ENCODE results near the gene CPT1C.
"Not testable (repeated sequence)": the region's sequence is repeated elsewhere in the genome, so short reads cannot be mapped to it uniquely, and the experiment has no call there.

CPT1C gene

GRCh38 chr19:49704888-49705642, 14.1 kb downstream of the CPT1C start:
- no peak for DNase-seq (ENCODE audit: low read depth in 4 of 4, low spot score in 1 of 4)

DNA sequence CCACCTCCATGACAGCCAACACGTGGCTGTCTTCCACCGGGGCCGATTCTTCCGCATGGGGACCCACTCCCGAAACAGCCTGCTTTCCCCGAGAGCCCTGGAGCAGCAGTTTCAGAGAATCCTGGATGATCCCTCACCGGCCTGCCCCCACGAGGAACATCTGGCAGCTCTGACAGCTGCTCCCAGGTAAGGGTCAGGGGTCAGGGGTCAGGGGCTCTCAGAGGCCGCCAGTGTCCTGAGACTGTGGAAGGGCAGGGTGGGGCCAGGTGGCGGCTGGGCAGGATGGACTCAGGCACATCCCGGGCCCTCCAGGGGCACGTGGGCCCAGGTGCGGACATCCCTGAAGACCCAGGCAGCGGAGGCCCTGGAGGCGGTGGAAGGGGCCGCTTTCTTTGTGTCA, 15.0 kb downstream of the CPT1C start:
- no peak for DNase-seq (ENCODE audit: low read depth in 4 of 4, low spot score in 1 of 4)

GRCh38 chr19:49710372-49710951, 19.5 kb downstream of the CPT1C start:
- no peak for DNase-seq (ENCODE audit: low read depth in 4 of 4, low spot score in 1 of 4)

- DNase-seq (ENCODE audit: low read depth in 4 of 4, low spot score in 1 of 4) = no peak
These were observed 21.5 kb downstream of the CPT1C start for GRCh38 chr19:49712397-49712859.

GRCh38 chr19:49713236-49713845, 22.4 kb downstream of the CPT1C start:
- no peak for DNase-seq (ENCODE audit: low read depth in 4 of 4, low spot score in 1 of 4)

DNA sequence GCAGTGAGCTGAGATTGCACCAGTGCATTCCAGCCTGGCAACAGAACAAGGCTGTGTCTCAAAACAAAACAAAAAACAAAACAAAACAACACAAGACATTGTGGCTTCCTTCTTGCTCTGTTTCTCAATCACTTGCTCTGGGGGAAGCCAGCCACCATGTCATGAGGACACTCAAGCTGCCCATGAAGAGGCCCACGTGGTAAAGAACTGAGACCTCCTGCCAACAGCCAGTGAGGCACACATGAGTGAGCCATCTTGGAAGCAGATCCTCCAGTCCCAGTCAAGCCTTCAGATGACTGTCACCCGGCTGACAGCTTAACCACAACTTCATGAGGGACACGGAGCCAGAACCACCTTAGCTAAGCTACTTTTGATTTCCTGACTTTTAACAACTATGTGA, 25.2 kb downstream of the CPT1C start:
- no peak for DNase-seq (ENCODE audit: low read depth in 4 of 4, low spot score in 1 of 4)

DNA sequence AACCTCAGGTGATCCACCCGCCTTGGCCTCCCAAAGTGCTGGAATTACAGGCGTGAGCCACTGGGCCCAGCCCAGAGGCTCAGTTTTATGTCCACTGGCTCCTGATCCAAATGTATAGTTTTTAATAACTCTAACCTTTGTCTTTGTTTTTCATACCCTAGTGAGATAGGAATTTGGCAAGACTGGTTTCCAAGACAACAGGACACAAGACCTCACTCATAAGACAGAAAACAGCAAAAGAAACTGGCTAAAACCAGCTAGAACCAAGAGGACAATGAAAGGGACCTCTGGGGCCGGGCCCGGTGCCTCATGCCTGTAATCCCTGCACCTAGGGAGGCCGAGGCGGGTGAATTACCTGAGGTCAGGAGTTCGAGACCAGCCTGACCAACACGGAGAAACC, 27.6 kb downstream of the CPT1C start:
- no peak for DNase-seq (ENCODE audit: low read depth in 4 of 4, low spot score in 1 of 4)

GRCh38 chr19:49718991-49719390, 28.1 kb downstream of the CPT1C start:
- DNase-seq (ENCODE audit: low read depth in 4 of 4, low spot score in 1 of 4) = no peak

- DNase-seq (ENCODE audit: low read depth in 4 of 4, low spot score in 1 of 4) = not testable (repeated sequence)
These were observed 28.5 kb downstream of the CPT1C start for GRCh38 chr19:49719420-49719819.

- DNase-seq (ENCODE audit: low read depth in 4 of 4, low spot score in 1 of 4) = no peak
These were observed 36.5 kb downstream of the CPT1C start for GRCh38 chr19:49727217-49728030.

- no peak for DNase-seq (ENCODE audit: low read depth in 4 of 4, low spot score in 1 of 4)
These were observed 39.2 kb downstream of the CPT1C start for GRCh38 chr19:49730166-49730565.

GRCh38 chr19:49738268-49738667, 47.4 kb downstream of the CPT1C start:
- DNase-seq (ENCODE audit: low read depth in 4 of 4, low spot score in 1 of 4) = no peak

DNA sequence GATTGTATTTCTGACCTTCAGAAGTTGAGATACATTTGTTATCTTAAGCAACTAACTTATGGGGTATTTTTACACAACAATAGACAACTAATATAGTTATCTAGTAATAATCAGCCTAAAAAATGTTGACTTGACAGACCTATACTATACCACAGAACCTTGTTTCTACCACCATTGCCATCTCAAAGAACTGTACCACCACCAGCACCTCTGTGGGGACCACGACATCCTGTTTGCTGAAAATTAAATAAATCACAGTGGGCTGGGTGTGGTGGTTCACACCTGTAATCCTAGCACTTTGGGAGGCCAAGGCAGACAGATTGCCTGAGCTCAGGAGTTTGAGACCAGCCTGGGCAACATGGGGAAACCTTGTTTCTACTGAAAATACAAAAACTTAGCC, 48.2 kb downstream of the CPT1C start:
- DNase-seq (ENCODE audit: low read depth in 4 of 4, low spot score in 1 of 4) = no peak

DNA sequence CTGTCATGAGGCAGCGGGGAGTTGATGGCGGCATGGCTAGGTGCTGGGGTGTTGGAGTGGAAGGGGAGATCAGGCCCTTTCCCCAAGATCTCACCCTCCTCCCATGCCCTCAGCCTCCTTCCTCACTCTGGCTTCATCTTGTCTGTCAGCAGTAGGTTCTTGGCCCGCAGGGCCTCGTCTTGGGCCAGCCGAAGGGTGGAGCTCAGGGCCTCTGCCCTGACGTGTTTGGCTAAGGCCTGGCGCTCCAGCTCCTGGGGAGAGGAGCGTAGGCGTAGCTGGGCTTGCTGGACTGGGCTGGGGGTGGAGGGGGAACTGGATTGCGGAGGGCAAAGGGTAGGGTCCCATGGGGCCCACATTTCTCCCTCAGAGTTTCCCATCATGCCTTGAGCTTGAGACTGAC, 49.0 kb downstream of the CPT1C start:
- DNase-seq (ENCODE audit: low read depth in 4 of 4, low spot score in 1 of 4) = no peak

DNA sequence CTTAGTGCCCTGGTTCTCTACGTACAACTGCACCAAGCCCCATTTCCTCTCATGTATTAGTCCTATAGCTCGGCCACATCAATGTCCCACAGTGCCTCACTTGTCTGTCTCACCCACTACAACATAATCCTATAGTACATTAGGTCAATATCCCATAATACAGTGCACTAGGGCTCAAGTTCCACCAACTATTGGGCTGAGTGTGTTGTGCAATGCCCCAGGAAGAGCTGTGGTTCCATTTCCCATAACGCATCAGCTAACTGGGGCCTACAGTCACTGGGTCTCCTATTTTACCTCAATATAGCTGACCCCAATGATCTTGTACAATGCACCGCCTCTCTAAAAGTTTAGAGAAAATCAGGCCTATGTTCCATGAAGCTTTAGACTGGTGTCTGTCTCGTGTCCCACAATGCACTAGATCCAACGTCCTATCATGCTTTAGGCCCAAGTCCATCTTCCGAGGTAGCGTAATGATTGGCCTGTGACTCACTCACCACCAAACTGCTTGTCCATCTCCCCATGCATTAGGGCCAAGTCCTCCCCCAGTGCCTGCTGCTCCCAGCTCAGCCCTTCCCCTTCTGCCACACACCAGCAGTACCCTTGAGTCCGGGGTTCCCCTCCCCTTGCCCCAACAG, 50.4 kb downstream of the CPT1C start:
- DNase-seq (ENCODE audit: low read depth in 4 of 4, low spot score in 1 of 4) = no peak

DNA sequence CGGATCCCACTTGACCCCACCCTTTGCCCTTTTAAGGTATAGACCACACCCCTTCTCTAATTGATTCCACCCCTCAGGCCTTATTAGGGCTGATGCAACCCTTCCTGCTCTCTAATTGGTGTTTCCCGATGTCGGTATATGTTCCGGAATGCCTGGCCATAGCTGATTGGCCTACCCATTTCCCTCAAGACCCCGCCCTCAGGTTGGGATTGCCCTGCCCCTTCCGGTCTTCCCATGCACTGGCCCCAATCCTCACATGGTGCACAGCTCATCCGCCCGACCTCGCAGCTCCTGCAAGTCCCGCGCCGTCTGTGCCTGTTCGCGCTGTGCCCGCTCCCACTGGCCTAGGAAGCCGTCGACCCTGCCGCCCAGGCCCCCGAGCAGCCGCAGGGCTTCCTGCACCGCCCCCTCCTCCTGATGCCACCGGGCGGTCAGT, 54.0 kb downstream of the CPT1C start:
- DNase-seq (ENCODE audit: low read depth in 4 of 4, low spot score in 1 of 4) = no peak

DNA sequence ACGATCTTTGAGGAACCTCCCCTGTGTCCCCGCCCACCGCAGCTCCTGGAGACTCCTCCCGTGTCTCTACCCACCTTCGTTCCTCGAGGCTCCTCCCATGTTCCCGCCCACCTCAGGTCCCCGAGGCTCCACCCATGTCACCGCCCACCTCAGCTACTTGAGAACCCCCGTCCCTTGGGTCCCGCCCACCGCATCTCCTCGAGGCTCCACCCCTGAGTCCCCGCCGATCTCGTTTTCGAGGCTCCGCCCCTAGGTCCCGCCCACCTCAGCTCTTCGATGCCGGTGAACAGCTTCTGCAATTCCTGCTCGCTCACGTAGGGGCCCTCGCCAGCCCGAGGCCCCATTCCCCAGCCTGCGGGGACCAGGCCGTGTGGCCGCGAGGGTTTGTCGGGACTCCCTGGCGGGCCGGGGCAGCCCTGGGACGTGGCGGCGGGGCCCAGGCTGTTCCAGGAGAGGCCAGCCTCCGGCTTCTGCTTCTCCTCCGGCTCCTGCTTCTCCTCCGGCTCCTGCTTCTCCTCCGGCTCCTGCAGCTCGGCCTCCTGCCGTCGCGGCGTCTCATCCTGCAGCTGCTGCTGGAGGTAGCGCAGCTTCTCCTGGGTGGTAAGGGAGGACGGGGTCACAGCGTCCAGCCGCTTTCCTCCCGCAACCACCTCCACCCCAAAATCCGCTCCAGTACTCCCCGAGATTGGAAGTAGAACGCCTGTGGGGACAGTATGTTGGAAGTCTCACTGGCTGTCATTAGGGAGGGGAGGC, 55.5 kb downstream of the CPT1C start:
- peak in 3 of 4 experiments; percentile 9 to 53 (median 33) for DNase-seq (ENCODE audit: low read depth in 4 of 4, low spot score in 1 of 4)

DNA sequence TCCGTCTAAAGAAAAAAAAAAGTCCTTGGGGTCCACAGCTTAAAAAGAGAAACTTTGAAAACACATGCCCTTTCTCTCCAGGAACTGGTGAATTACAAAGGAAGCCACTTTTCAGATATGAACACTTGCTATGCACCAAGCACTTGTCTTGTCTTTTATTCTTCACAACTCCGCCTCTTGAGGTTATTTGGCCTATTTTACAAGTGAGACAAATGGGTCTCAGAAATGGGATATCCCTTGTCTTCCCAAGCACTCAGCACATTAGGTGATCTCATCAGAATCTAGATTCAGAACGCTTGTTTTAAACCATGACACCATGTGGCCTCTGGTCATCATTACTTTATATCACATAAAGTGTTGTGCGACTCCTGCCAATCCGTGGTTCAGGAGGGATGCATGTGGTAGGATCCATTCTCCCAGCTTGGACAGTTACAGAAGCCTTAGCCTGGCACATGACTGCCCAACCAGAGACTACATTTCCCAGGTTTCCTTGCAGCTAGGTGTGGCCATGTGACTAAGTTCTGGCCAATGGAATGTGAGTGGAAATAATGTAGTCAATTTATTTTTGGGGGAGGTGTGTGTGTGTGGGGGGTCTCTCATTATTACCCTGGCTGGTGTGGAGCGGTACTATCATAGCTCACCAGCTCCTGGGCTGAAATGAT, 58.3 kb downstream of the CPT1C start:
- DNase-seq (ENCODE audit: low read depth in 4 of 4, low spot score in 1 of 4) = no peak

GRCh38 chr19:49749771-49750170, 58.9 kb downstream of the CPT1C start:
- no peak for DNase-seq (ENCODE audit: low read depth in 4 of 4, low spot score in 1 of 4)

- DNase-seq (ENCODE audit: low read depth in 4 of 4, low spot score in 1 of 4) = no peak
These were observed 61.8 kb downstream of the CPT1C start for GRCh38 chr19:49752701-49753100.

All from stimulated activated CD4-positive, alpha-beta T cell treated with anti-CD3 and anti-CD28 coated beads, Interleukin-1b, Interleukin-23, amount 100 ng/mL, for 24 hours (primary cell).